ENCODE measurements around the gene SLC32A1.
A peak's percentile ranks its signal among the peaks of the same experiment; 100 is the strongest.

DNA sequence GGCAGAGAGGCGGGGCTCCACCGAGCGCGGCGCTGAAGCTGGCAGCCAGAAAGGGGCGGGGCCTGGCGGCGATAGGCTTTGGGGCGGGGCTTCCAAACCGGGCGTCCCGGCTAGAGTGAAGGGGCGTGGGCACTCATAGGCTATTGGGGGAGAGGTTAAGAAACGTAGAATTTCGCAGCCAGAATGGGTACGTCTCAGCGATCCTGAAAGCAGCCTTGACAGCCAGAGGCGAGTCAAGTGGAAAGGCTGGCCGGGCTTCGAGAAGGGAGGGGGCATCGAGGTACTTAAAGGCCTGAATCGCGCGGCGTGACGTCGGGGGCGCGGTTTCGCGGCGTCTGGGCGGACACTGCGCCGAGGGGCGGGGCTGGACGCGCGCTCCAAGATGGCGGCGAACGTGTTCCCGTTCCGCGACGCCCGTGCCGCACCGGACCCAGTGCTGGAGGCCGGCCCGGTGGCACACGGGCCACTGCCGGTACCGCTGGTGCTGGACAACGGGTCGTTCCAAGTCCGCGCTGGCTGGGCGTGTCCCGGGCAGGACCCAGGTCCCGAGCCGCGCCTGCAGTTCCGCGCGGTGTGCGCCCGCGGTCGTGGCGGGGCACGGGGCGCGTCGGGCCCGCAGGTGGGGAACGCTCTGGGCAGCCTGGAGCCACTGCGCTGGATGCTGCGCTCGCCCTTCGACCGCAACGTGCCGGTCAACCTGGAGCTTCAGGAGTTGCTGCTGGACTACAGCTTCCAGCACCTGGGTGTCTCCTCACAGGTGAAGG is 24.0 kb downstream of the SLC32A1 start, which contains the start of gene ACTR5:
- peak; percentile 83 for TF ChIP-seq POLR2AphosphoS5 (IDR thresholded peaks at IDR 0.05; ENCODE audit: borderline replicate concordance, low read depth, low read length)
- no peak for TF ChIP-seq EZH2 (IDR thresholded peaks at IDR 0.05)
